NCI-H524 (cell line): Measurements from ENCODE around the gene KCNJ4.
"Not testable (repeated sequence)": the region's sequence is repeated elsewhere in the genome, so short reads cannot be mapped to it uniquely, and the experiment has no call there.

Source experiments
- DNase-seq, 2 experiments: peaks; one replicate each; lab custom pipeline; 2025; lab: John Stamatoyannopoulos, UW

The KCNJ4 gene

DNA sequence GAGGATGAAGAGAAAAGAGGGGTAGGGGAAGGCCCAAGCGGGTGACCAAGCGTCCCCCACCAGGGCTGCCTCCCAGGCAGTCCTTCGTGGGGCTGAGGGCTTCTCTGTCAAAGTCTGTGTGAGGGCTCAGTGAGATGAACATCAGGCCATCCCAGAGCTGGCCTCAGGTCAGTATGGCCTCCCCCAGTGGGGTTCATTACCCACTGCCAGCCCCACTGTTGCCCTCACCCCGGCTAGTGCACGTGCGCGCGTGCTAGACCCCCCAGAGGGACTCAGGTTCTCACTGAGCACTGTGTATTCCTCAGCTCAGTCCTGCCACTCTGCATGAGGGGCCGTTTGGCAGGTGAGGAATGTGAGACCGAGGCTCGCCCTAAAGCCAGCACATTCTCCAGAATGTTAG lies 16.2 kb upstream of the KCNJ4 start:
- no peak for DNase-seq

- DNase-seq, result not testable (repeated sequence)
Observed at GRCh38 chr22:38470179-38470578, 15.2 kb upstream of the KCNJ4 start.

DNA sequence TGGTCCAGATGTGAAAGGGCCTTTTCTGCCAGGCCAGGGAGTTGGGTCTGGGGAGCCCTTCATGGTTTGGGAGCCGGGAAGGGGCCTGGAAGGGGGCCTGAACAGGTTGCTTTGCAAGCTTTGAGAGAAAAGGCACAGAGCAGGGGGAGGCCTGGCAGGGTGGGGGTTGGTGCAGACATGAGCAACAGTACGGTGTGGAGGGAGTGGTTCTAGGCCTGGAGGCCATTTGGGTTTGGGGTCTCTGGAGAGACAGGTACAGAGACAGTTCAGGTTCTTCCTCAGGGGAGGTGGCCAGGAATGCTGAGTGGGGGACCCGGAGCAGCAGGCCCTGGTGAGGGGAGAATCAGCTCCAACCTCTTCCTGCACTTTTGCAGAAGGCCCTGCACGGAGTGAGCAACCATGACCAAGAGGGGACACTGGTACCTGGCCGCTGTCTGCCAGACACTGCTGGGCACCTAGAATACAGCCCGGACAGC lies 14.3 kb upstream of the KCNJ4 start:
- DNase-seq, result no peak

DNA sequence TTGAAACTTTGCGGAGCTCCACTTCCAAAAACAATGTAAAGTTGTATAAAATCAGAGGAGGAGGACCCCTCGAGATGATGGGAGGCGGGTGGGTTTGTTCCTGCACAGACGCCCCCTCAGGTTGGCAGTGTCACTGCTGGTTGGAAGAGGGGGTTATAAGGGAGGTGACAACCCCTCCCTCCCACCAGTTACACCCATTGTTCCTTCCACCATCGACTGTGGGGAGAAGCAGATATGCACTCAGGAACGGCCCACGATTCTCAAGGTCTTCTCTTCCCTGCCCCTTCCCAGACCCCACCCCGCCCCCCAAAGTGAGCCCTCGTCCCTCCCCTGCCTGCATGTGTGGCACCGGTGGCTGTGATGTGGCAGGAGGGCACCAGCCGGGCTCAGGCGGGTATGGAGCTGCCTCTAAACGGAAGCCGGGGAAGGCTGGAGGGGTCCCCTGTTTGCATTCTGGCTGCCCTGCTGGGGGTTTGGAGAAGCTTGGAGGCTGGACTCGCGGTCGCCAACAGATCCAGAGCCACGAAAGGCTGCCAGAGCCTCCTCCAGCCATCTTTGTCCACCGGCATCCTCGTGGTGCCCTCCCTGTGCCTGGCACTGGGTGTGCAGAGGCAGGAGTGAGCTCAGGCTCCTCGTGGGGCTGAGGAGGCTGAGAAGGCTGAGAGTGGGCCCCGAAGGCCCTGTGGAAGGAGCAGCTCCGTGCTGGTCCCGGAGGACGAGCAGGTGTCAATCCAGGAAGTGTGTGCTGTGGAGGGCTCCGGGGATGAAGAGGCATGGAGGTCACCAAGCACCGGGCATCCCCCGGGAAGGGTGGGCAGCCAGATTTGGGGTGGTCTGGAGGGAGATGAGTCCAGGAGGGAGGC lies 13.7 kb upstream of the KCNJ4 start:
- DNase-seq, result peak in 1 of 2 experiments; percentile 33

GRCh38 chr22:38467904-38468442 lies 13.0 kb upstream of the KCNJ4 start, which contains the start of gene KDELR3:
Gene KDELR3, plus strand, starts transcription at chr22:38468096. Its CDS starts 138 bp downstream, at chr22:38468234.
- no peak for DNase-seq

DNA sequence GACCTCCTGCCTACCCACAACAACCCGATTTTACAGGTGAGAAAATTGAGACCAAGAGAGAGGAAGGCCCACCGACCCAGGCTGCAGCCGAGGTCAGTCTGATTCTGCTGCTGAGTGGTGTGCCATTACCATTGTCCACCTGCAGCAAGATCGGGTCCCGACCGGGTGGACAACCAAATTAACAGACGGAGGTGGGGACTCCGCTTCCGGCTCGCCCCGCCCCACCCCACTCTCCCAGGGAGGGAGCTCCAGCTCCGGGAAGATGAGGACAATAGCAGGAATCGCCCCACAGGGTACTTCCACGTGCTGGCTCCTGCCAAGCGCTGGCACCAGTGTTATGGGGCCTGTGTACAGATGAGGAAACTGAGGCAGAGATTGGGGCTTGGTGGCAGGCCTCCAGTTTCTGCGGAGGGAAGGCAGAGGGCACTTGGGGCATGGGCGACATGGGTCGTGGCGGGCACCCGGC lies 12.5 kb upstream of the KCNJ4 start:
- DNase-seq, result no peak

- DNase-seq, result peak; percentile 83 to 96
Observed at GRCh38 chr22:38465673-38466490, 10.9 kb upstream of the KCNJ4 start.

DNA sequence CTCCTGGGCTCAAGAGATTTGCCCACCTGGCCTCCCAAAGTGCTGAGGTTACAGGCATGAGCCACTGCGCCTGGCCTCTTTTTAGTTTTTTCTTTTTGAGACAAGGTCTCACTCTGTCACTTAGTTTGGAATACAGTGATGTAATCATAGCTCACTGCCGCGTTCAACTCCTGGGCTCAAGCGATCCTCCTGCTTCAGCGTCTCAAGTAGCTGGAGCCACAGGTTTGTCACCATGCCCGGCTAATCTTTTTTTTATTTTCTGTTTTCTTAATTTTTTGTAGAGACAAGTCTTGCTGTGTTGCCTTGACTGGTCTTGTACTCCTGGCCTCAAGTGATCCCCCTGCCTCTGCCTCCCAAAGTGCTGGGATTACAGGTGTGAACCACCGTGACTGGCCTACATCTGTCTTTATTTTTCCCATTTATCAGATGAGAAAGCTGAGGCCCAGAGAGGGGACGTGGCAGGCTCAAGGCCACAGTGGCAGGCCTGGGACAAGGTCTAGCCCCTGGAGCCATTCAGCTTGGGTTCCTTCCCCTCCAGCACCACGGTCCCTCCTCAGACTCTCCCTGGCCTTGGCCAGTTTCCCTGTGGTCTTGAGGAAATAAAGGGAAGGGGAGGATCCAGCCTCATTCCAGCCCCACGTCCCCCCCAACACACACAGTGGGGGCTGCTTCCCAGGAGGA lies 10.1 kb upstream of the KCNJ4 start:
- DNase-seq, result no peak

DNA sequence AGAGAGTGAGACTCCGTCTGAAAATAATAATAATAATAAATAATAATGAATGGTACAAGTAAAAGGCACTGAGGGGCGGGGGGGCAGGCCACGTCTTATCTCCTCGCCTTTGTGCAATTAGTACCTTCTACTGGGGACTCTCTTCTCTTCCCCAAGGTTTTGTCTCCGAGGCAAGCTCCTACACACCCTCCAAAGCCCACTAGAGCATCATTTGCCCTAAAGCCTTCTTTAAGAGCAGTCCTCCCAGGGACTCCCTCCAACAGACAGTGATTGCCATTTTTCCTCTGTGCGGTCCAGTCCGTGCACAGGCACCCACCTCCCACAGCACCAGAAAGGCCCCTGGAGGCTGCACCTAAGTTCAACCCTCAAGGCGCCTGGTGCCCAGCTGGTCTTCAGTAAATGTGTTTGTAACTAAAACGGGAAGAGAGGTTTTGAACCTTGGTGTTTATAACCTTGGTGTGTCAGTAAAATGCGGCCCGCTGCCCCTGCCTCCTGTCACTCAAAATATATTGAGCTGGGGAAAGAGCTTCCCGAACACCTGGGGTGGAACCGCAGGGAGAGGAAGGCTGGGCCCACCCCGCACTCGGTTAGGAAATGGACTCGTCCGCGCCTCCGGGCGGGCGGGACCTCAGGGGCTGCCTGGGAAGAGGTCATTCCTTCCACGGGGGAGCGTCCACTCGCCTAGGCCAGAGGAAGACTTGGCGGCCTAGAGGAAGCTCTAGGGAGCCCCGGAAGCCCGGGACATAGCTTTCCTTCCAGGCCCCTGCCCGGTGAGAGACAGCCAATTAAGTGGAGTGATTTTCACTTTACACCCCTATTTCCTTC lies 8.2 kb upstream of the KCNJ4 start:
- DNase-seq, result peak; percentile 68 to 85

DNA sequence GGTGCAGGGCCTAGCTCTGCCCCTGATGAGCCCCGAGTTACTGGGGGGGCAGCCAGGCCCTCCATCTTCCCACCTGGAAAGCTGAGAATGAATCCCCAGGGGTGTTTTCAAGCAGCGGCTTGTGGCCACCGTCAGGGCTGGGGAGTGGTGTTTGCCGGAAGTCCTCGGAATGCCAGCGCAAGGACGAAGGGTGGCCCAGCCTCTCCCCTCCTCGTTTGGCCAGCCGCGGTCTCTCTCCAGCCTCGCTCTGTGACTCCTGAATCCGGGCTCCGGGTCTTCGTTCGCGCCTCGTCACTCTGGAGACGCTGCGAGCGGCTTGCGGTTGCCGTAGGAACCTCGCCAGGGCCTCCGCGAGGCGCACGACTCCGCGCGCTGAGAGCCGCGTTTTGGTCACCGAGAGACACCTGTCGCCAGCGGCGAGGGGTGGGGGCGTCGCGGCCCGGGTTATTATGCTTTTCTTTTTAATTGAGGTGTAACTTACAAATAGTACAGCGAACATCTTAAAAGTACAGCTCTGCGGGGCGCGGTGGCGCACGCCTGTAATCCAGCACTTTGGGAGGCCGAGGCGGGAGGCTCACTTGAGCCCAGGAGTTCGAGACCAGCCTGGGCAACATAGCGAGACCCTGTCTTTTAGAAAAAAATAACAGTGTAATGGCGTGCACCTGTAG lies 6.5 kb upstream of the KCNJ4 start:
- peak; percentile 93 to 96 for DNase-seq

DNA sequence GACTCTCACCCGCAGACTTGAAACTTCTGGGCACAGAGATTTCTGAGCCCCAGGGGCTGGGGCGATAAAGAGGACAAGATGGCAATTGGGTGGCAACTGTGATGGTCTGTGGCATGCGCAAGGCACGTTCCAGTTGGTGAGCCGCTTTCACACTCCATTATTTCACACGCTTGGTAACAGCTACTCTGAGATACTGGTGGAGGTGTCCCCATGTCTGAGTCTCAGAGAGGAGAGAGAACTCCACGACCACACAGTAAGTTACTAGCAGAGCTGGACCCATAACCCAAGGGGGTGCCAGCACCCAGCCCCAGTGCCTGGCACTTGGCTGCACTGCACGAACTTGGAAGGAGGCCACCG lies 6.0 kb upstream of the KCNJ4 start:
- no peak for DNase-seq

GRCh38 chr22:38460426-38460840 lies 5.4 kb upstream of the KCNJ4 start:
- no peak for DNase-seq

DNA sequence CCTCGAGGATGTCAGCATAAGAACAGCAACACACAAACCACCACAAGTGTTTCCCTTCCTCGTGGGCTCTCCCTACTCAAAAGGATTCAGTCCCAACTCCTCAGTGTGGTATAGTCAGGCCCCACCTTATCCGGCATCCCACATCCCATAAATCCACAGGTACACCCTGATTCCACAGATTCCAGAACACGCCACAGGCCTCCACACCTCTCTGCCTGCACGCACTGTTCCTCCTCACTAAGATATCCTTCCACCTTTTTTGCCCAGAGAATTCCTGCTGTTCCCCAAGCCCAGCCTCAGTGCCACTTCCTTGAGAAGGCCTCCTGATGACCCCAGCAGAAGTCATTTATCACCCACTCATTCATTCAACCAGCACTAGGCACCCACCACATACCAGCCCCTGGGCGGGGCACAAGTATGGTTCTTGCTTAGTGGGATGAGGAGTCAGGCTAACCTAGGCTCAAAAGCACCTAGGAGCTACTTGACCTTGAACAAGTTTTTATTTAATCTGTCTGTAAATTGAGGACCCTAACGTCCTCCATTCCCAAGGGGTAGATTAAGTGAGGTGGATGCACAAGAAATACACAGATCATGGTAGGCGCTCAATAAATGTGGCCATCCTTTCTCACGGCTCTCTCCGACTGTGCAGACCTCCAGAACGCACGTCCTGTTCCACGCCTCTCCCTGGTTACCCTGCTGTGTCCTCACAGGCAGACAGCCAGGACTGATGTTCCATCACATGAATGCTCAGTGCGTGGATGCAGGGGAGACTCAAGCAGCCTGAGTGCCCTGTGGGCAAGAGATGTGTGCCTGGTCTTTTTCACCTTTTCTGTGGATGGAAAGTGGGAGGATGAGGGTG lies 2.1 kb upstream of the KCNJ4 start:
- DNase-seq, result no peak

DNA sequence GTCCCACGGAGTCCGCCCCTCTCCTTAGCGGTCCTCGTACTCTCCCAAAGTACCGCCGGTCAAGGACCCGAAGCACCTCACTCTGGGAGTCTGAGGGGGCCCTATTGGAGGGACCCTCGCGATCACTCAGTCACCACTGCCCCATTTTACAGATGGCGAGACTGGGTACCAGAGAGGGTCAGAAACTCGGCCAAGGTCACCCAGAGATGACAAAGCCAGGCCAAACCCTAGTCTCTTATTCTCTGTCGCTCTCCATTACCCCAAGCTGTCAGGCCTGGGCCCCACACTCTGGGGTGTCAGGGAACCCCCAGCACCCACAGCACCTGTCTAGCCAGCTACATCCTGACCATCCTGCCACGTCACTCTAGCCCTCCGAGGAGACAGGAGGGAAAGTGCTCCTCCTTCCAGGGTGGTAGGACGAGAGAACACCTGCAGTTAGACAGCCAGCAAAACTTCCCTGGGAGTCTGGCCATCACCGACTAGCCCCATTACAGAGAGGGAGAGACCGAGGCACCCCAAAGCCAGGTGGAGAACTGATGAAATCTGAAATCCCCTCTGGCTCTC lies 1.4 kb upstream of the KCNJ4 start:
- DNase-seq, result no peak

DNA sequence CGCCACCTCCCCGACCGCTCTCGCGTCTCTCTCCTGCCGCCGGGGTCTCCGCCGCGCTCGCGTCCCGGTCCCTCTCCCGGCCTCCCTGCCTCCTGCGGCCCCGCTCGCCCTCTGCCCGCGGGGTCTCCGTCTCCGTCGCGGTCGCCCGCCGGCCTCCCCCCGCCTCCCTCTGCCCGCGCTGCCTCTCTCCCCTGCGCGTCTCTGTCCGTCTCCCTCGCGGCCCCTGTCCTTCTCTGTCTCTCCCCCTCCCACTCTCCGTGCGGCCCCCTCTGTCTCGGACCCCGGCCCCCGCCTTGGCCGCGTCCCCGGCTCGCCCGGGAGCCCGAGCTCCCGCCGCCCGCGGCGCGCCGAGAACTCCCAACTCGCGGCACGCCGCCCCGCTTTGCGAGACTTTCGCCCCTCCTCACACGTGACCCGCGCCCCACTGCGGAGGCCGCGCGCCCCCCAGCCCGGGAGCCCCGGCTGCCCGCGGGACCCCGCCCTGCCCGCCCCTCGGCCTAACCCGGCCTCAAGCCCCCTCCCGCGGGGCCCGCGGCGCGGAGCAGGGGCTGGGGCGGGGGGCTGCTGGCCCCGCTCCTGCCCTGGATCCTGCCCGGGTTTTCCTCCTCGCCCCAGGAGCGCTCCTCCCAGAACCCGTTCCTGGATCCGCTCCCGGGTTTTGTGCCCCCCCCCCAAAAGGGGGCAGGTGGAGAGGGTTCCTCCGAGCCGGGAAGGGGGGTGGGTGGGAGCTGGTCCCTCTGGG lies 702 bp upstream of the KCNJ4 start:
- peak; percentile 37 to 55 for DNase-seq

DNA sequence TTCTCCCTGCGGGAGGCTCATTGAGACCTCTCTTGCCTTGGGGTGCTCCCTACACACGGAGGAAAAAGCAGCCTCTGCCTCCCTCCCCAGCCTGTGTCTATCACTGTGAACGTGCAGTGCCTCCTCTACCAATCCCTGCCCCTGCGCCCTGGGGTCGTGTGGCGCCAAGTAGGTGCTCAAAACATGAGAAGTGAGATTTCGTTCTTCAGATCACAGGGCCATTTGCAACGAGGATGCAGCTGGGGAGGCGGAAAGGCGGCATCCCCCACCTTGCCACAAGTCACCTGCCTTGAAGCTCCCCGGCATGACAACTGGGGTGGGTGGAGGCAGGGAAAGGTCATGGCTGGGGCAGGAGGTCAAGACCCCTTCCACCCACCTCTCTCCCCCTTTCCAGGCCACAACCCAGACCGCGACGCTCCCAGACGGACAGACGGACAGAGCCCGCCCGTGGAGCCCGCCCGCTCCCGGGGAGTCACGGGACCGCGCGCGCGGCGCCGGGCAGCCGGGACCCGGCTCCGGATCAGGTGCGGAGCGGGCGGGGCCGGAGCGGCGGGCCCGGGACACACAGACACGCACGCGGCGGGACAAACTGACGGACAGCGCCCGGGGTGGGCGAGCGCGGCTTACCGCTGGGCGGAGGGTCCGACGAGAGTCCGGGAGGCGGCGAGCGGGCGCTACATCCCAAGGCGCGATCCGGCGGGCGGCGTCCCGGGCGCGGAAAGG lies 485 bp downstream of the KCNJ4 start:
- peak in 1 of 2 experiments; percentile 39 for DNase-seq

GRCh38 chr22:38453996-38454352 lies 1.0 kb downstream of the KCNJ4 start:
- DNase-seq, result no peak
